HUES64 (cell line): ENCODE results near the gene ZIM2.

Experiments used
- H3K27ac ChIP-seq: 2 replicates; pipeline ENCODE4 v1.7.0; 2013; ENCODE audit warnings: low read depth, low read length, inconsistent platforms
- H3K27me3 ChIP-seq: 2 replicates; pipeline ENCODE4 v1.6.1; 2013; ENCODE audit warnings: mild to moderate bottlenecking, low read length; ENCODE audit not compliant: insufficient read depth
- H3K36me3 ChIP-seq: 2 replicates; pipeline ENCODE4 v1.6.1; 2013; ENCODE audit warnings: mild to moderate bottlenecking, low read length; ENCODE audit not compliant: insufficient read depth
- H3K4me1 ChIP-seq: 2 replicates; pipeline ENCODE4 v1.6.1; 2013; ENCODE audit warnings: mild to moderate bottlenecking, low read length, moderate library complexity; ENCODE audit not compliant: insufficient read depth
- H3K4me3 ChIP-seq: 2 replicates; pipeline ENCODE4 v1.5.1; 2013; ENCODE audit warnings: mild to moderate bottlenecking, low read length, moderate library complexity
- H3K9ac ChIP-seq: 2 replicates; pipeline ENCODE4 v1.6.1; 2013; ENCODE audit warnings: mild to moderate bottlenecking, low read depth, low read length
- H3K9me3 ChIP-seq: 2 replicates; pipeline ENCODE4 v1.6.1; 2013; ENCODE audit warnings: low read depth, low read length; ENCODE audit not compliant: insufficient read depth
- WGBS: fragments of 150-250, 120-280 bp; methylation state at CpG from one replicate; pipeline ENCODE4 v1.1.7; 2013; ENCODE audit warnings: missing lambda C conversion rate; 5-methylcytosine and 5-hydroxymethylcytosine counted together

ZIM2 gene

GRCh38 chr19:56838909-56839651, 1.4 kb downstream of the ZIM2 start:
- Histone ChIP-seq H3K27me3 (no peaks in the 10 kb centered on the region), H3K27ac (no peak overlapping the region), H3K36me3 (no peaks in the 10 kb centered on the region), H3K9me3 (peaks cover 98% of the 10 kb centered on the region), H3K4me1 (no peaks in the 10 kb centered on the region), H3K9ac (no peak overlapping the region), H3K4me3 (no peak overlapping the region)
- WGBS: 87% methylated on average over 34 of the region's 34 CpGs

GRCh38 chr19:56838024-56838908, 2.3 kb downstream of the ZIM2 start:
- Histone ChIP-seq H3K9me3 (peaks cover 98% of the 10 kb centered on the region), H3K27ac (no peak overlapping the region), H3K4me1 (no peaks in the 10 kb centered on the region), H3K27me3 (no peaks in the 10 kb centered on the region), H3K4me3 (no peak overlapping the region), H3K9ac (no peak overlapping the region), H3K36me3 (no peaks in the 10 kb centered on the region)
- WGBS: 93% methylated on average over 44 of the region's 44 CpGs

GRCh38 chr19:56837492-56838023, 3.0 kb downstream of the ZIM2 start:
- 91% methylated on average over 25 of the region's 25 CpGs for WGBS
- H3K4me1 ChIP-seq: no peaks in the 10 kb centered on the region
- H3K4me3 ChIP-seq: no peak overlapping the region
- no peak overlapping the region for H3K9ac ChIP-seq
- H3K9me3 ChIP-seq: peaks cover 98% of the 10 kb centered on the region
- H3K36me3 ChIP-seq: no peaks in the 10 kb centered on the region
- H3K27me3 ChIP-seq: no peaks in the 10 kb centered on the region
- no peak overlapping the region for H3K27ac ChIP-seq

DNA sequence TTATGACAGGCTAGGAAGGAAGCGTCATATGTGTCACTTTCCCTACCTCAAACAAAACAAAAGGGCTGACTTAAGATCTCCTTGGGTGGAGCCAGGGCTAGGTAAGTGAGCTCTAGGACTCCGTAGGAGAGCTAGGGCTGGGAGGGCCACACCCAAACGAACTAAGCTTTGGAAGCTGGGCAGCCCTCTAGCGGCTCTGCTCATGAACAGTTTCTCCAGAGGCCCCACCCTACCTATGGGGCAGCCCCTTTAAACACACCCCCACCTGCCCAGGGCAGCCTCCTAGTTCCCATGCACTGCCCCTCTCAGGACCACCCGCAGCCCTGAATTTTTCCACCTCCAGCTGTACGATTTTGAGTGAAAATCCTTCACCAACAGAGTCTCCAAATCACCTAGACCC, 3.5 kb downstream of the ZIM2 start:
- Histone ChIP-seq H3K9me3 (peaks cover 98% of the 10 kb centered on the region), H3K4me3 (no peak overlapping the region), H3K27ac (no peak overlapping the region), H3K36me3 (no peaks in the 10 kb centered on the region), H3K9ac (no peak overlapping the region), H3K27me3 (no peaks in the 10 kb centered on the region), H3K4me1 (no peaks in the 10 kb centered on the region)
- 79% methylated on average over 5 of the region's 6 CpGs for WGBS

GRCh38 chr19:56836059-56836458, 4.5 kb downstream of the ZIM2 start:
- Histone ChIP-seq H3K27ac (no peak overlapping the region), H3K4me1 (no peaks in the 10 kb centered on the region), H3K9me3 (peaks cover 98% of the 10 kb centered on the region), H3K36me3 (no peaks in the 10 kb centered on the region), H3K9ac (no peak overlapping the region), H3K4me3 (no peak overlapping the region), H3K27me3 (no peaks in the 10 kb centered on the region)
- WGBS: 73% methylated on average over 8 of the region's 9 CpGs

DNA sequence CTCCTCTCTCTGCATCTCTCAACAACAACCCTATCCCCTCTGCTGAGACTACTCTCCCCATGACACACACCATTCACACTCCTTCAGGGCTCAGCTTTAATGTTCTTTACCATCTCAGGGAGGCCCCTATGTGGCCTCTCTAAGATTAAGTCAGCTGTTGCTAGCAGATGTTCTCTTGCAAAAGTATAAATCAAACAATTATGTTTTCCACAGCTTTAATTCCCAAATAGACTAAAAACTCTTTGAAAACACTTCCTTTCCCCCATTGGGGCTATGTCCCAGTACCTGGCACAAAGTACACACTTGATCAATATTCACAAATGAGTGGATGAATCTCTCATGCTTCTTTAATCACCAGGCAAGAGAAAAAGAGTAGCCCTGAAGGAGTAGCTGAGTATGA, 5.1 kb downstream of the ZIM2 start:
- no peak overlapping the region for H3K4me3 ChIP-seq
- H3K4me1 ChIP-seq: no peaks in the 10 kb centered on the region
- H3K36me3 ChIP-seq: no peaks in the 10 kb centered on the region
- no peaks in the 10 kb centered on the region for H3K27me3 ChIP-seq
- peaks cover 96% of the 10 kb centered on the region for H3K9me3 ChIP-seq
- H3K9ac ChIP-seq: no peak overlapping the region
- H3K27ac ChIP-seq: no peak overlapping the region

- H3K36me3 ChIP-seq: no peaks in the 10 kb centered on the region
- WGBS: 54% methylated on average over 5 of the region's 5 CpGs
- H3K27me3 ChIP-seq: no peaks in the 10 kb centered on the region
- no peak overlapping the region for H3K27ac ChIP-seq
- no peaks in the 10 kb centered on the region for H3K4me1 ChIP-seq
- no peak overlapping the region; the same call in 1 of the 2 replicates for H3K4me3 ChIP-seq
- H3K9ac ChIP-seq: no peak overlapping the region
- H3K9me3 ChIP-seq: peaks cover 96% of the 10 kb centered on the region
These were observed 5.8 kb downstream of the ZIM2 start for GRCh38 chr19:56834564-56835375.

- Histone ChIP-seq H3K4me3 (no peak overlapping the region), H3K36me3 (no peaks in the 10 kb centered on the region), H3K4me1 (no peaks in the 10 kb centered on the region), H3K9ac (no peak overlapping the region), H3K27ac (no peak overlapping the region), H3K27me3 (no peaks in the 10 kb centered on the region), H3K9me3 (peaks cover 93% of the 10 kb centered on the region)
- 66% methylated on average over 4 of the region's 5 CpGs for WGBS
These were observed 8.1 kb downstream of the ZIM2 start for GRCh38 chr19:56832352-56832928.

- Histone ChIP-seq H3K9me3 (peaks cover 95% of the 10 kb centered on the region), H3K27me3 (no peaks in the 10 kb centered on the region), H3K36me3 (no peaks in the 10 kb centered on the region), H3K4me1 (no peaks in the 10 kb centered on the region), H3K4me3 (no peak overlapping the region), H3K9ac (no peak overlapping the region), H3K27ac (no peak overlapping the region)
- WGBS: 26% methylated on average over 2 of the region's 2 CpGs
These were observed 9.3 kb downstream of the ZIM2 start for GRCh38 chr19:56831255-56831654.

DNA sequence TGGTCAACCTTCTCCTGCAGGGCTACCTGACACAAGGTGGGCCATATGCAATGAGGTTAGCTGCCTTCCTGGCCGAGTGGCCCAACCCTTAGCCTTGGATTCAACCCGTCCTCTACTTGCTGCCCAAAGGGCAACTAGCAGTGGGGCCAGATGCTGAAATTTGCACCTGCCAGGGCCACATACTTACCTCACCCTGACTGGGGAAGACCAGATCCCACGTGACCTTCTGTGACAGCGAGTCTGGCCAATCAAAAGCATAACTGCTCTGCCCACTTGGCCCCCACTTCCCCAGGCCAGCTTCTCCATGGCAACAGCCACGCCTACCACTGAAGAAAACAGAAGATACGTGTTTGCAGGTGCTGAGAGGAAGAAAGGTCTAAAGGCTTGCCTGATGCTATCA, 10.9 kb downstream of the ZIM2 start:
- Histone ChIP-seq H3K9ac (no peak overlapping the region), H3K27ac (no peak overlapping the region), H3K27me3 (no peaks in the 10 kb centered on the region), H3K36me3 (no peaks in the 10 kb centered on the region), H3K4me1 (no peaks in the 10 kb centered on the region), H3K4me3 (no peak overlapping the region), H3K9me3 (peaks cover 95% of the 10 kb centered on the region)
- 78% methylated on average over 6 of the region's 6 CpGs for WGBS
